GM19193 (cell line): ENCODE results near the gene SLC15A4.

Experiments
- POLR2A ChIP-seq: IDR thresholded peaks from 4 replicates; pipeline ENCODE4 v1.6.1; 2011; ENCODE audit not compliant: insufficient read depth, insufficient read length; ENCODE audit errors: extremely low read depth

The SLC15A4 gene

DNA sequence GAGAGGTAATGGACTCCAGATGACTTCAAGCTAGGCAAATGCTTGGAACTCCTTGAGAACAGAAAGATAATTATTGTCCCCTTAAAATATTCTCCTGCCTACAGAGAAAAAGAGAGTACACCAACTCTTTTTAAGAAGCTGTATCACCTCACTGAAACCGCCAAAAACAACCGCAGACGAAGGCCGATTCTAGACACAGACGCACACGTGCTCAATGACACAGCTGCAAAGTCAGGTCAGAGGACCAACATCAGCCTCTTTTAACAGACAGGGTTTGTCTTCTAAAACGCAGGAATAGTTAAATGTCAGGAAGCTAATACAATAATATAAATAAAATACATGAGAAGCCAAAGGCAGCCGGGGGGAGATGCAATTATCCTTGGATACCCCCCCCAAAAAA lies 19.0 kb downstream of the SLC15A4 start:
- no peak for TF ChIP-seq POLR2A

DNA sequence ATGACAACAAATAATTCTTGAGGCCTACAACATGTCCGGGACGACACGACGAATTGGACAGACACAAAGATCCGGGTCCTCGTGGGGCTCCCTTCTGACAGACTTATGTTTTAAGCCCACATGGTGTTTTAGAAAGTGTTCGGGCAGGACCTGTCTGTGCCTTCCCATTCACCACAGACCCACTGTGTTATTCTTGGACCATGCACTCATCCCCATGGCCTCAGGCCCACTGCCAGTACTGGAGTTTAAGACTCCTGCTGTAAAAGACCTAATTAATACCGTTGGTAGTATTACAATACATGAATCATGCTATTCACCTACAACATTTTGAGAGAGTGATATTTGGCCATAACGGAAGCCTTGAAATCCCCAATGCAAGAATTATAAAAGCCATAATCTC lies 20.0 kb downstream of the SLC15A4 start:
- TF ChIP-seq POLR2A, result no peak

DNA sequence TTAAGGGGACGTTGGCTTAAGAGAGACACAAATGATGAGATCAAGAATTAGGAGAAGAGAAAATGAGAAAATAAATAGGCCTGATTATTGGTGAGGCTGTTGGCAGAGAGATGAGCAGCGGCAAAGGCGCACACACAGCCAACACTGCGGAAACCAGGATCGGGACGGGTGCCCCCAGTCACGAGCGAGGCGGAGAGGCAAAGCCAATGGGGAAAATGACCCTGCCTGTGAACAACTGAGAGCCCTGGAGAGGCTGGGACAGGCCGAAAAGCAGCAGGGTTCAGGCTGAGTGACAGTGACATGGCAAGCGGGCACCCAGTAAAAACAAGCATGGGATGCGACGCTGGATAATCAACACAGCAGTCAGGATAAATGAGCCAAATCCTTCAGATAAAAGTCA lies 21.0 kb downstream of the SLC15A4 start:
- TF ChIP-seq POLR2A, result no peak

DNA sequence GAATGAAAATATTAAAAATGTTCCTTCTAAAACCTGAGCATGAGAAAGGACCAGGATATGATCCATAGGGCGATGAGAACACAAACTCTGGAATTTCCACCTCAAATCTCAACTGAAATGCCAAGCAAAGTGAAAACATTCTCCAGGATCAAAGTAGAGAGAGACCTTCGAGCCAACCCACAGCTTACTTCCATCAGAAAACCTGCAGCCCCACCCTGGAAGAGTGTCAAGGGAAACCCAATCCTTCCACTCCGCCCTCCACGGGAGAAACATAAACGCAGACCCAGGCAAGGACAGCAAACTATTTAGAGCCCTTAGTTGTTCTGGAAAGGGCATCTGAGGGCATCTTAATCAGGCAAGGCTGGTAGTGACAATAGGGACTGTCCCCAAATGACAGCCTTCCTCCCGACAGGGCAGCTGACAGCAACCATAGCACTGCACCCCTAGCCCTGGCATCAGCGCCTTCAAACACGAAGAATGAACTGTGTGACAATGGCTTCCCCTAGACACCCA lies 21.8 kb downstream of the SLC15A4 start:
- TF ChIP-seq POLR2A, result peak; percentile 8

DNA sequence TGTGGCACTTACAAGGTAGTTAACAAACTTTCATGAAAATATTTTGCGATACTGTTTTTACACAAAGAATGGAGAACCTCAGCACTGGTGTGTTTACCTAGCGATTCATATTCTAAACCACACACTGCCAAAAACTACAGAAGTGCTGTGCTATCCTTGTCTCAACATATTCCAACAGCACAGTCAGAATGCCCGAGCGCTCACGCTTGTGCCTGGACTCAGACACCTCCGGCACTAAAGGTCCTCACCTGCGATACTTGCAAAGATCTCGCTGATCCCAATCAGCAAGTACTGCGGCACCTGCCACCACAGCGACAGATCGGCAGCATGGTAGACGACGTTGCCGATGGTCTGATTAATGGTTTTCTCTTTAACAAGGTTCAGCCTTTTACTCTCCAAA lies 23.2 kb downstream of the SLC15A4 start:
- no peak for TF ChIP-seq POLR2A

DNA sequence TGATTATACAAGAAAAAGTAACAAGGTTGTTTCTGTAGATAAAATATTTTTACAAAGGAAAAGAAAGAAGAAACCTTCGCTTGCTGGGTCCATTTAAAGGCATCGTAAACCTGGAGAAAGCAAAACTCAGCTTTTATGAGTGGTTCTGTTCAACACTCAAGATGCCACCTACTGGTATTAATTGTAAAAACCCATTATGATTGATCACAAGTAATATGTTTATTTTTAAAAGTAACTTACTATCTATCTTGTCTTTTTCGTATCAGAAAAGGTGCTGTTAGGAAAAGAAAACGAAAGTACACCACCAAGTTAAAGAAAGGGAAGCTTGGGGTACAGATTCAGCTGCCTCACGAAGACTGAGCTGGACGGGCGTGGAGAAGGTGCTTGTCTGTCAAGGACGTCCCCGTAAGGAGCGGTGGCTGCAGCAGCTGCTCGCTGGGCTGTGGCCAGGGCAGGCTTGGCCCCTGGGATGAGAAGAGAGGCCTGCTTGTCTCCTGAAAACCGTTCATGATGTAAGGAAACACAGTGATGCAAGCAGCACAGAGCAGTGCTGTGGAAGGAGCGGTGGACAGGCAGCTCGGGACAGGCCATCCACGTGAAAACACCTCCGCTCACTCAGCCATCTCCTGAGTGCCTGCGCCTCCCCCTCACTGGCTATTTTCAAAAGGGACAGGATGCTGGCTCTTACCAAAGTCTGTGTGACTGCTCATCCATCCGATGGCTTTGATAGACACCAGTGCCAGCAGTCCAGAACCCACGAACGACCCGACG lies 25.0 kb downstream of the SLC15A4 start:
- no peak for TF ChIP-seq POLR2A

DNA sequence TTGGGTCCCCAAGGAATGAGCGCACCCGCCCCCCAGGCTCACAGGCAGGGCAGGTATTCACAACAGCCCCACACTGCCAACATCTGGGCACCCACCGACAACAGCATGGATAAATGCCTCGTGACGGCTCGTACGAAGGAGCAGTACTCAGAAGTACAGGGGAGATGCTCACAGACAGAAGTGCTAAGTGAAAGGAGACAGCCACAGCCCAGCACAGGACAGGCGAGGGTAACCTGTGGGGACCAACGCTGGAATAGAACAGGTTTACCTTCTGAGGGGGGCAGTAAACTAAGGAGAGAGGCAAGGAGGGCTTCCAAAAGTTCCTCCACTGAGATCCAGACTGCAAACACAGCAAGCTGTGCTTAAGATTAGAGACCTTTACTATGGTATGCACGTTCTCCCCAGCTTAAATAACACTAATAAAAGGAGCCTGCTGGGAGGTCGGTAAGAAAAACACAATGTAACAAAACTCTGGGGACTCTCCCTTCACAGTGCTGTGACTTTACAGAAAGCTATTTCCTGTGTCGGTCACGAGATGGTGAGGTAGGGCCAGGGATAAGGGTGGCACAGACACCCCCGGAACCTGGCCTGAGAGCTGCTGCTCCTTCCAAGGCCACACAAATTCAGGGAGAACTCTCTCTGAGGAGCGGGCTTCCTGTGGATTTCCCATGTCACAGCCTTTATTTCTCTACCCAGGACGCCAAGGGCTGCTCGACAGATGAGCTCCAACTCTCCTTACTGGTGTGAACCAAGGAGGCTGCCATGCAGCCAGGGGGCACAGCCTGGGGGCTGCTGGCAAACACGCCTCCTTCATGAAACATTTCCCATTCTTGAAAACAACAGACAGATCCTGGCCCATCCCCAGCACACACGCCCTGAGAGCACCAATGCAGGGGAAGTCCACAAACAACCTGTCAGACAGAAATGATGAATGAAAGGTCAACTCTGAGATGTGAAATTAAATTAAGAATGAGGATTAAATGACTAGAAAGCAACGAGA lies 26.3 kb downstream of the SLC15A4 start:
- TF ChIP-seq POLR2A, result no peak

DNA sequence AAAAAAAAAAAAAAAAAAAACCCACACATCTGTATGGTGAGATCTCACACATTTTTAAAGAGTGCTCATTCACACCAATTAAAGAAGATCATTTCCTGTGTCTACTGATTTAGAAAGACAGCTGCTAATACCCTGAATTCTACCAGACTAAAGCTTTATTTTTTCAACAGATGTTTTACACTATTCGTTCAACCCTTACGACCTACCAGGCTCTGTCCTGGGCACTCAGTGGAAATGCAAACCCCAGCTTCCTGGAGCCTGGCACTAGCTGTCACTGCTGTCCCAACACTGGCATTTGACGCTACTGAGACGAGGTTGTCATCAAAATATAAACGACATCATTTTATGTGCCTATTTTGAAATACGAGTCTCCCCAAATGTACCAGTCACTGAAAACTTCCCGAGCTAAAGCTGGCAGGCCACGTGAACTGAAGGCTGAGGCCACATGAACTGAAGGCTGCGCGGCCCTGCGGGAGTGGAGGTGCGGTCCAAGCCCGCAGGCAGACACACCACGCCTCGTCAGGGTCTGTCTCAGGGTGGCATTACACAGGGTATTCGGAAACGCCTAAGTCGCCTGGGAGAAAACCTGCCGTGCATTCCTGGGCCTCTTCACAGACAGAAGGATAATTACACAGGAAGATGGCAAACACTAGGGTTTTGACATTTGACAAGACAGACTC lies 27.2 kb downstream of the SLC15A4 start:
- no peak for TF ChIP-seq POLR2A

DNA sequence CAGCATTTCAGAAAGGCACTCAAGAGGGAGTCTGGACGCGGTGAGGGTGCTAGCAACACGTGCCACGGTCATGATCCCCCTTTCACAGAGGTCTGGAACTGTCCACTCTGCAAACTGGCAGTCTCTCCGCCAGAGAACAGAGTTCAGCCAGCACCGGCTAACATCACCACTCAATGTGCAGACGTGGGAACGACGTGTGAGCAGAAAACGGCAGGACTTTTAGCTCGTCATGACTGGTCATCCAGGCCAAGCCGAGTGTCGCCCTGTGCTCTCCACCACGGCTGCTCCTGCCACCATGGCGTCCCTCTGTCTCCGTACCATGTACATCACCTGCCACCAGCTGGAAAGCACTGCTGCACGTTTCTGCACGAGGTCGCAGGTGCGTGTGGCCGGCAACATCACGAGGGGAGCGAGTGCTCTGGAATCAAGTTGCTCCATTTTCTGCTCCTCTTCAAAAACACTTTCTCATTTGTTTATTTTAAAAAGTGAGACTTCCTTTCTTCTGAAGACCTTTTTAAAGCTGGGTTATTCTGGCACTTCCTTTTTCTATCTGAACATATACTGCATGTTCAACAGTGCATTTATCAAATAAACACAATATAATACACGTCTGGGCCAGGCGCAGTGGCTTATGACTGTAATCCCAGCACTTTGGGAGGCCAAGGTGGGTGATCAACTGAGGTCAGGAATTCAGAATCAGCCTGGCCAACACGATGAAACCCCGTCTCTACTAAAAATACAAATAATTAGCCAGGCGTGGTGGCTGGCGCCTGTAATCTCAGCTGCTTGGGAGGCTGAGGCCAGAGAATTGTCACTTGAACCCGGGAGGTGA lies 28.0 kb downstream of the SLC15A4 start:
- no peak for TF ChIP-seq POLR2A

DNA sequence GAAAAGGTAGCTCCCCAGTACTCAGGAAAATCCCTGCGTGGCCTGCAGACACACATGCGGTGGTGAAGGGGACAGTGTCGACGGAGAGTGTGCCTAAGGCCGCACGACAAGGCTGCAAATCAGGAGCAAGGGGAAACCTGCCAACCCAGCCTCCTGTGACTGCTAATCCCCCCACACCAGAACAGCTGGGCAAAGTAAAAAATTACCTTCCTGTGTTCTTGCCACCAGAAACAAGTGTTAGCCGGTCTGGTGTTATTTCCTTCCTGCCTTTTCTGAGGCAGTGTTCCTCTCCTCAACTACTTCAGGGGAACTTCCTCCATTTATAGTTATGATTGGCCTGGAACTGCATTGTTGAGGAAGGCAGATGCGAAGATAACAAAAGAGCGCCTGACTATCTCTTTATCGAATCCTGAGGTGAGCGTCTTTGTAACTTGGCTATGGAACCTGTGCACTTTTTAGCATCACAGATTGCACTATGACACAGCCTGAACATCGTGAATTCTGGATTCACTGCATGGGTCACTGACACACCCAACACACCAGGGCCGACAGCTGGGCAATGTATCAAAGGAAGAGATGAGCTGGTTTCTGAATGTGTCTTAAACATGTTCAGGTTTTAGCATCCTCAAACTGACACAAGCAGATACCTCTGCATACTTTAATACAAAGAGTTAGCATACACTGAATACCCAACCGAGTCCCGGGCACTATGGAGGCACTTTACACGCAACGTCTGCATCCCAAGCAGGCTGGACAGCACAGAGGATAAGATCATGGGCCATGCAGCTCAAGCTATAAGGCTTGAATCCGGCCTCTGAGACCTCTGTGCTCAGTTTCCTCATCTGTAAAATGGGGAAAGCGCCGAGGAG lies 28.9 kb downstream of the SLC15A4 start:
- TF ChIP-seq POLR2A, result no peak

DNA sequence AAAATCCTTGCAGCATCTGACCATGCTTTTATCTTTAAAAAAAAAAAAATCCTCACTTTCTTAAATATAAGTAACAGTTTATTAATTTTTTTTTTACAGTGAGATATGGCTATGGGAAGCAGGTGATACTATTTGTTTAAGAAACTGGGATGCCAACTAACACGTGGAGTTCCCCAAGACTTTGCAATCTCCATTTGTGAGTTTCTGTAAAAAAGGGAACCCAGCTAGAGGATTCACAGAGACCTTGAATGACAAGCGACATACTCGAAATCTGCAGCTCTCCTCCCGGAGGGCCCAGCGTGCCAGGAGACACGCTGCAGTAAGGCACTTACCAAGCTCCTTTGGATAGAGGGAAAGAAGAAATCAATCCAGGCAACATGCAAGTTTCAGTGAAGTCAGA lies 30.1 kb downstream of the SLC15A4 start:
- no peak for TF ChIP-seq POLR2A

DNA sequence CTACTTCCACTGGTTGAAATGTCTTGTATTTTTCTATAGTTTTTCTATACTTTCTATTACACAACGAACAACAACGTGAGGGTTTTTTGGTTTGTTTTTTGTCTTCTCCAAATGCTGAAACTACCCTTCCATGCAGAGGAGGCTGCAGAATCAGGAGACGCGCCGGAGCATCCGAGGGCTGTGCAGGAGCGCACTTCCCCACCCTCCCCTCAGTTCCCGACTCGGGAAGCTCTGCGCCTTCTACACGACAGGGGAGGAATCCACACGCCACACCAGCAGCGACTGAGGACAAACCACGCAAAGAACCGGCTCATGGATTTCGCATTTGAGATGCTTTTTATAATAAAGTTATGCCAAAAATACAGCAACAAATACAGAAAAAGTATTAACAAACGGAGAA lies 30.9 kb downstream of the SLC15A4 start:
- TF ChIP-seq POLR2A, result no peak

DNA sequence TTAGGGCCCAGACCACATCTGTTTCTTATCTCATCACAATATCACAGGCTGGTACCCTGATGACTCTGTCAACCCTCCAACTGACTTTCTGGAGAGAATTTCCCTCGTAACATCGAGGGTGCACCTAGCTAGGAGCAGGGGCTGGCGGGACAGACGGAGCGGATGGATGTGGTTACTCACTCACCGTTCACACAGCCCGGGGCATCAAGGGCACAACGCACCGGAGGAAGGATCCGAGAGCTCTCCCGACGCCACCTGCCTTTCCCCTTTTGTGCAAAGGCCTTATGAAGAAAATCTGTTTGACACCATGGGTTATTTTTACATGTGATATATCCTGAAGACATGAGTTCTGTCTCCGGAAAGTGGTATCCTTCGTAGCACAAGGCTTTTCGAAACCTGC lies 31.4 kb downstream of the SLC15A4 start:
- TF ChIP-seq POLR2A, result peak; percentile 14
